NCI-H526 (cell line): Measurements from ENCODE around the gene COQ8A.

Source experiments
- DNase-seq, 2 experiments: peaks; one replicate each; lab custom pipeline; 2025; lab: John Stamatoyannopoulos, UW

The COQ8A gene

DNA sequence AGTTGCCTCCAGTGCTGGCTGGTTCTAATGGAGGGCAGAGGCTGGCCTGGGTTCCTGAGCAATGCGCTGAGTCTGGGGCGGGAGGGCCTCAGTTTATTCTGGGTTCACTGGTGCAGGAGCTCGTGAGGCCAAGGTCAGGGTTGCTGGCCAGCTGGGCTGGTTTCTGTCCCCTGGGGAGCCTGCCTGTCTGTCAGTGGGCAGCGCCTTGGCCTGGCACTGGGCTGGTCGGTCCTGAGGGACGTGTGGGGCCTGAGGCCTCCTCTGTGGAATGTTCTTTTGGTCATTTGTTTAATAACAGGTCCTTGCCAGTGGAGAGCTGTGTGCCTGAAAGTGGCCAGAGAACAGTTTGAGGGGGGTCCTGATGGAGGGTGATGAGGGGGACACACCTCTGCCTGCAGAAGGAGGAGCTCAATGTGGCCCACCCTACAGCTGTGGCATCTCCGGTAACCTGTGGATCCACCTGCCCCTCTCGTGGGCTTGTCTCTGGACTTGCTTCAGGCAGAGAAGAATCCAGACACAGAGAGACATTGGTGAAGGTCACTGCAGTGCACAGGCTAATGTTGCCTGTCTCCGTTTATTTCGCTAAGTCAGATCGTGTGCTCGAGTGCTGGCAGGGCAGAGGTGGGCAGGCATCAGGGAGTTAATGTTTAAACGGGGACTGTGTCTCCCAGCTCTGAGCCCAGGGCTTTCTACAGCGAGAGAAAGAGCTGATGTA lies 34.6 kb downstream of the COQ8A start:
- DNase-seq = peak; percentile 18 to 19

GRCh38 chr1:226975259-226976250 lies 35.5 kb downstream of the COQ8A start:
- no peak for DNase-seq

GRCh38 chr1:226976276-226976977 lies 36.3 kb downstream of the COQ8A start:
- no peak for DNase-seq

DNA sequence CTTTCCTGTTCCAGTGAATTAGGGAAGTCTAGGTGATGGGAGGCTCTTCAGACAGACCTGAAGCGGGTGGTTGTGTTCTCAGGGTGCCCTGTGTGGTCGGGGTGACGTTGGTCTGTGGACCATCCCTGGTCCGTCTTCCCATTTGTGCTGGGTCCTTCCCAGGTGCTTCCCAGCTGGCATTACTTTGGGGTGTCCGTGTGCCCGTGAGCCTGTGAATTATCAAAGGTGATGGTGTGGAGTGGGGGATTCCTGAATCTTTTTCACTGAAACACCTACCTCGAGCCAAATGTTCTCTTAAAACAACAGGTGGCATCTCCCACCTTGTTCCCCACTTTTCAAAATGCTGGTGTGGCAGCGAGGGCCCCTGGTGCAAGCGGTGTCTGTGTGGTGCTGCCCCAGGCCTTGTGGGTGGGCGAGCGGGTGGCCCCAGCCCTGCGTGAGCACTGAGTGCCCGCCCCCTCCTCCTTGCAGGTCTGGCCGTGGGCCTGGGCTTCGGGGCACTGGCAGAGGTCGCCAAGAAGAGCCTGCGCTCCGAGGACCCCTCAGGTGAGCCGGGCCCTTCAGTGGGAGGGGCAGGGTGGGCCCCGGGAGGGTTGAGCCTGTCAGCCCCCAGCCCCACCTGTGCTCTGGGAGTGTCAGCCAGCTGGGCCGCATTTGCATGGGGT lies 37.0 kb downstream of the COQ8A start:
- DNase-seq = no peak

DNA sequence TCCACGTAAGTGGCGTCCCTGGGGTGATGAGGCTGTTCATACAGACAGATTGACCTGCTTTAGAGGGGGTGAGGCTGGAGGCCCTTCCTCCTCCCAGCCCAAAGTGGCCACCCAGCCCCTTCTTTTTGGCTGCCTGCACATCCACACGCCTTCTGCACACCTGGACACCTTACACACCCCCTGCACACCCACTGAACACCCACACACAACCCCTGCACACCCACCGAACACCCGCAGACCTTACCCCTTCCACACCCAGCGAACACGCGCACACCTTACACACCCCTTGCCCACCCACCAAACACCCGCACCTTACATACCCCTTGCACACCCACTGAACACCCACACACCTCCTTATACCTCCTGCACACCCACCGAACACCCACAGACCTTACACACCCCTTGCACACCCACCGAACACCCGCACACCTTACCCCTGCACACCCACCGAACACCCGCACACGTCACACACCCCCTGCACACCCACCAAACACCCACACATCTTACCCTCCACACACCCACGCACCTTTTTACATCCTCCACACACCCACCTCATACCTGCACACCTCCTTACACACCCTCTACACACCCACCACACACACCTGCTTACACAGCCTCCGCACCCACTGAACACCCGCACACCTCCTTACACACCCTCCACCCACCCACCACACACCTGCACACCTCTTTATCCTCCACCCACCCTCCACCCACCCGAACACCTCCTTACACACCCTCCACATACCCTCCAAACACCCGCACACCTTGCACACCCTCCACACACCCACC lies 37.7 kb downstream of the COQ8A start:
- DNase-seq = no peak

DNA sequence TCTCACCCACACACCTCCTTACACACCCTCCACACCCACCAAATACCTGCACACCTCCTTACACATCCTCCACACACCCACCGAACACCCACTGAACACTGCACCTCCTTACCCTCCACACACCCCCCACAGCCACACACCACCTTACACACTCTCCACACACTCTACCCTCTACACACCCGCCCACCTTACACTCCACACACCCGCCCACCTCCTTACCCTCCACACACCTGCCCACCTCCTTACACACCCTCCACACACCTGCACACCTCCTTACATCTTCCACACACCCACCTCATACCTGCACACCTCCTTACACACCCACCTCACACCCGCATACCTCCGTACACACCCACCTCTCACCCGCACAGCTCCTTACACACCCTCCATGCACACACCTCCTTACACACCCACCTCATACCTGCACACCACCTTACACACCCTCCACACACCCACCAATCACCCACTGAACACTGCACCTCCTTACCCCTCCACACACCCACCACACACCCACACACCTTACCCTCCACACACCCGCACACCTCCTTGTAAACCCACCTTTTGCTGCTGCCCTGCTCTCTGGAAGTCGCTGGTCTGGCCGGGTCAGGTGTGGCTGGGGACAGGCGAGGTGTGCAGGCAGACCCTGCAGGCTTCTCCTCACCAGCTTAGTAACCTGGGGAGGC lies 38.5 kb downstream of the COQ8A start:
- DNase-seq = no peak

DNA sequence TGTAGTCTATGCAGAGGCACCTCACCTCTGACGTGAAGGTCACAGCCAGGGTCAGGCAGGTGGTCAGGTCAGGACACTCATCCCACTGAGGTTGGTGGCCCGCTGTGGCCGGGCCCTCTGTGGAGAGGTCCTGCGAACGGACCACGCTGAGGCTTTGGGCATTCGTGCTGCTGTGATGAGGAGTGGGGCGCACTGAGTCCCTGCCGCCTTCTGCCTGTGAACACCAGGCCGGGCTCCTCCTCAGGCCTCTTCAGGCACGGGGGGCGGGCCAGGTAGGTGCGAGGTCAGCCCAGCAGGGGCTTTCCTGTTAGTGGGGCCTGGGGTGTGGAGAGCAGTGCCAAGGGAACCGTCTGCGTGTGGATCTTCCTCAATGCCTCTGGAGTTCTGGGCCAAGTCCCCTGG lies 39.0 kb downstream of the COQ8A start:
- no peak for DNase-seq

GRCh38 chr1:226979517-226980121 lies 39.5 kb downstream of the COQ8A start:
- DNase-seq = no peak

DNA sequence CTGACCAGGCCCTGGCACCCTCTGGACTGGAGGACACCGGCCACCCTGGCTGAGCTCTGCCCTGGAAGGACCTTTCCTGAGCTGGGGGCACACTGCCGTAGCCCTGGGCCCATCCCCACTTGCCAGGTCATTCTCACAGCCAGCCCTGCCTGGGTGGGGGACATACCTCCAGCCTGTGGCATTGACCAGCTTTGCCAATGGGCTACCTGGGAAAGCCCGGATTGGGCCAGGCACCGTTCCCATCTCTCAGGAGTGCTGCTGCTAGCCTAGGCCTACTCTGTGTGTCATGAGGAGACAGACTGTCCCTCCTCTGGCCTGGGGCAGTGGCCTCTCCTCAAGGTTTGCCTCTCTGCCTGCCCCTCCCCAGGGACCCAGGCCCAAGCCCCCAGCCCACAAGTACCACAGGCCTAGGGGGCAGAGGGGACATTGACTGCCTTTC lies 40.0 kb downstream of the COQ8A start:
- no peak for DNase-seq

- no peak for DNase-seq
Measured at GRCh38 chr1:226980565-226981385, 40.7 kb downstream of the COQ8A start.

GRCh38 chr1:226981386-226981817 lies 41.3 kb downstream of the COQ8A start:
- DNase-seq = no peak

- DNase-seq = no peak
Measured at GRCh38 chr1:226981838-226982237, 41.7 kb downstream of the COQ8A start.

DNA sequence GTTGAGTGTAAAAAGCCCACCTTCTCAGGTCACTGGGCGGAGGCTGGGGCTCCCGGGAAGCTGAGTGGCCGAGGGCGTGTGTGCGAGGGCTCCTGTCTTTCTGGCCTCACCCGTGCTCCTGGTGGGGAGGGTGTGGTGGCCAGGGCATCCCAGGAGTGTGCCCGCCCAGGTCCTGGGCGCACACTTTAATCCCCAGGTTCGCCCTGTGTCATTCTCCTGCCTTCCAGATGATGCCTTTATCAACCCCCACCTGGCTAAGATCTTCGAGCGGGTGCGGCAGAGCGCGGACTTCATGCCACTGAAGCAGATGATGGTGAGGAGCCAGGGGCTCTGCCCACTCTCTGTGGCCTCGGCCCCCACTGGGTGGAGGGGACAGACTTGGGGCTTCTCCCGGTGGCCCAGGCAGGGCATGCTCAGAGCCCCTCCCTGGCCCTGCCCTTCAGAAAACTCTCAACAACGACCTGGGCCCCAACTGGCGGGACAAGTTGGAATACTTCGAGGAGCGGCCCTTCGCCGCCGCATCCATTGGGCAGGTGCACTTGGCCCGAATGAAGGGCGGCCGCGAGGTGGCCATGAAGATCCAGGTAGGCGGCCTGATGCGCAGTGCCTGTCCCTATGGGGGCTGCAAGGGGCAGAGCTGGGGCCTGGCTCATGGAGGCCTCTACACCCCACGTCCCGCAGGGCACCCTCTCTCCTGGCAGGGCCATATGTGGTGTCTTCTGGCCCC lies 42.5 kb downstream of the COQ8A start:
- DNase-seq = no peak

DNA sequence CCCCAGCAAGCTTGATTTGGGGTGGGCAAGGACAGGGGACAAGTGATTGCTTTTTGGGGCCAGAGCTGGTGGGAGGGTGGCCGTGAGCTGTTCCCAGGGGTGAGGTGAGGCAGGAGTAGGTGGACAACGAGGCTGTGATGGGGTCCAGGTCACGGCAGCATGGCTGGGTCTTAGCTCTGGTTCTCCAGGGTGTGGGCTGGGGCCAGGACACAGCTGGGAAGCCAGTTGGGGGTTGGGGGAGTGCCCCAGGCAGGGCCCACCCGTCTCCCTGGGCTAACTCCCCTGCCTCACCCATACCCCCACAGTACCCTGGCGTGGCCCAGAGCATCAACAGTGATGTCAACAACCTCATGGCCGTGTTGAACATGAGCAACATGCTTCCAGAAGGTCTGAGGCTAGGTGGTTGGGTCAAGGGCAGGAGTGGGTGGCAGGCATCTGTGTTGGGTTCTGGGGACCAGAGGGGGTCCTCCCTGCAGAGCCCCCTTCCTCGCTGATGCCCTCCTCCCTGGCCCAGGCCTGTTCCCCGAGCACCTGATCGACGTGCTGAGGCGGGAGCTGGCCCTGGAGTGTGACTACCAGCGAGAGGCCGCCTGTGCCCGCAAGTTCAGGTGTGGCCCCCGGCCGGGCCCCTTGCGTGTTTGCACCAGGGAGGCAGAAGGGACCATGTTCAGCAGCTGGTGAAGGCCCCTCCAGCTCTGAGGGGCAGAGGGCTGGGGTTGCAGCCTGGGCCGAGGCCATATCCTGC lies 43.3 kb downstream of the COQ8A start:
- no peak for DNase-seq

- DNase-seq = no peak
Measured at GRCh38 chr1:226983992-226984364, 43.9 kb downstream of the COQ8A start.

DNA sequence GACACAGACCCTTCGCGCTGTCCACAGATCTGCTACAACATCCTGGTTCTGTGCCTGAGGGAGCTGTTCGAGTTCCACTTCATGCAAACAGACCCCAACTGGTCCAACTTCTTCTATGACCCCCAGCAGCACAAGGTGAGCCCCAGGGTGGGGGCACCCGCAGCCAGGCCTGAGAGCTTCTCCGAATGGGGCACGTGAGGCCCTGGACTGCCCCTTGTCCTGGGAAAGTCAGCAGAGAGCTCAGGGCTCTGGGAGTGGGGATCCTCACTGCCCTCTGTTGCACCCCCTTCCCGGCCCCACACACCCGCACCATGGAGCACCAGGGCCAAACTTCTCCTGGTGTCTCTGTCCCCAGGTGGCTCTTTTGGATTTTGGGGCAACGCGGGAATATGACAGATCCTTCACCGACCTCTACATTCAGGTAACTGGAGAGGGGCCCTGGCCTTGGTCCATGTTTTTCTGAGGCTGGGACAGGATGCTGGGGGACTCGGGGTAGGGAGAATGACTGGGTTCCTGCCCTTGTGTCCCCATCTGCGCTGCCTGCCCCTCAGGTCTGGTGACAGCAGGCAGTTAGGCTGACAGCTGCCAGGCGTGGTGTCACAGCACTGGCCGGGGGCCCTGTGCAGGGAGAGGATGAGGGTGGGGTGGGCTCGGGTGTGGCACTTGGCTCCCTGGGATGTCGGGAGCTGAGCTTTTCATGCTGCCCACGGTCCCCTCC lies 44.6 kb downstream of the COQ8A start:
- no peak for DNase-seq

DNA sequence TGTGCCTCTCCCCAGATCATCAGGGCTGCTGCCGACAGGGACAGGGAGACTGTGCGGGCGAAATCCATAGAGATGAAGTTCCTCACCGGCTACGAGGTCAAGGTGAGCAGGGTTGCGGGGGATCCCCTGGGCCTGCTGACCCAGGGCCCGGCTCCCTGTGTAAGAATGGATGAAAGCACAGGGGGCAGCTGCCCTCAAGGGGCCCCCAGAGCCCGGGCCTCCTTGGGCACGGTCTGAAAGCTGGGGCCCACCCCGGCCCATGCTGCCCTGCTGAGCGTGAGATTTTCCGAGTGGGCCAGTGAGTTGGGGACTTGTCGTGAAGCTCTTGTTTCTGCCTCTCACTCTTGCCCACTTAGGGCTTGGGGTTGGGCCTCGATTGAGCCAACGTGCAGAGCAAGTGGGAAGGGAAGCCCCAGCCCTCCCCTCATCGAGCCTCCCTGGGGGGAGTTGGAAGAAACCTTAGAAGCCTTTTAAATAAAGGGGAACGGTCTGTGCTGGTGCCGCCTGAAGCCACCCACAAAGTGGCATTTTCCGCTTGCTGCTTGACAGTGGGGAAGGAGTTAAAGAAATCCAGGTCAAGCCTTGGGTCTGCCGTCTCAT lies 45.2 kb downstream of the COQ8A start:
- no peak for DNase-seq
